Peyer's patch (tissue), 4 donors: ENCODE data around the gene PLAC1.

Experiments
- POLR2A ChIP-seq, 2 donors: fragments of 450-650 bp; IDR thresholded peaks; one replicate each; pipeline ENCODE4 v1.5.1; 2017; ENCODE audit warnings: antibody characterized with exemption in 2 of 2, mild to moderate bottlenecking in 2 of 2, moderate library complexity in 2 of 2
- TF ChIP-seq, protein P1 (sequence below), 6 experiments: fragments of 450-650 bp in 4 of 6; fragments of 200-600 bp in 2 of 6; sonication (generic) in 1 of 6; IDR thresholded peaks; one replicate each; pipeline ENCODE4 v1.5.1; 2017 to 2019; ENCODE audit warnings: antibody characterized with exemption in 6 of 6, mild to moderate bottlenecking in 3 of 6, moderate library complexity in 1 of 6

DNA sequence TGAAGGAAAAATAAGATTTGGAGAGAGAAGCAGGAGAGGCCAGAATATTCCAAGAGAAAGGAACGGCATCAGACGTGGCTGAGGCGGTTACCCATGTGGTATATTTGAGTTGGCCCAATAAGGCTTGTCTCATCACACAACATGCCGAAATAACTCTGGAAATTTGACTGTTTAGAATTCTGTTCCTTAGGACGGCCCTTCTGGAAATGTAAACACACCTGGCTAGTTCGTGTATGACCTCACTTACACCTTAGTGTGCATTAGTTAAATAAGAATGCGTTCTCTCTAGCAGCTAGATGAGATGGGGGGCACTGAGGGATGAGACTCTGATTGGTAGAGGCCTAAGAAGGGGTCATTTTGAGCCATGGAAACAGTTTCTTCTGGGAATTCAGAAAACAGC is 33.2 kb upstream of the PLAC1 start:
- TF ChIP-seq, protein P1, sequence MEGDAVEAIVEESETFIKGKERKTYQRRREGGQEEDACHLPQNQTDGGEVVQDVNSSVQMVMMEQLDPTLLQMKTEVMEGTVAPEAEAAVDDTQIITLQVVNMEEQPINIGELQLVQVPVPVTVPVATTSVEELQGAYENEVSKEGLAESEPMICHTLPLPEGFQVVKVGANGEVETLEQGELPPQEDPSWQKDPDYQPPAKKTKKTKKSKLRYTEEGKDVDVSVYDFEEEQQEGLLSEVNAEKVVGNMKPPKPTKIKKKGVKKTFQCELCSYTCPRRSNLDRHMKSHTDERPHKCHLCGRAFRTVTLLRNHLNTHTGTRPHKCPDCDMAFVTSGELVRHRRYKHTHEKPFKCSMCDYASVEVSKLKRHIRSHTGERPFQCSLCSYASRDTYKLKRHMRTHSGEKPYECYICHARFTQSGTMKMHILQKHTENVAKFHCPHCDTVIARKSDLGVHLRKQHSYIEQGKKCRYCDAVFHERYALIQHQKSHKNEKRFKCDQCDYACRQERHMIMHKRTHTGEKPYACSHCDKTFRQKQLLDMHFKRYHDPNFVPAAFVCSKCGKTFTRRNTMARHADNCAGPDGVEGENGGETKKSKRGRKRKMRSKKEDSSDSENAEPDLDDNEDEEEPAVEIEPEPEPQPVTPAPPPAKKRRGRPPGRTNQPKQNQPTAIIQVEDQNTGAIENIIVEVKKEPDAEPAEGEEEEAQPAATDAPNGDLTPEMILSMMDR (IDR thresholded peaks at IDR 0.05) = no peak
- no peak for TF ChIP-seq POLR2A (IDR thresholded peaks at IDR 0.05)
